Stimulated activated CD8-positive, alpha-beta memory T cell treated with anti-CD3 and anti-CD28 coated beads, Interleukin-2, amount 100 ng/mL, for 1 hour (primary cell): ENCODE measurements around the gene ALG8.
"Not testable (repeated sequence)": the region's sequence is repeated elsewhere in the genome, so short reads cannot be mapped to it uniquely, and the experiment has no call there.

Experiments
- DNase-seq, 2 donors: peaks; one replicate each; pipeline ENCODE4 v3.0.0-alpha.2; 2020; ENCODE audit warnings: low read depth in 2 of 2

ALG8 gene

GRCh38 chr11:78100676-78101472, 38.6 kb downstream of the ALG8 start:
- no peak for DNase-seq

GRCh38 chr11:78100261-78100660, 39.2 kb downstream of the ALG8 start:
- no peak for DNase-seq

- no peak for DNase-seq
Measured at GRCh38 chr11:78099666-78100065, 39.8 kb downstream of the ALG8 start.

- DNase-seq, result no peak
Measured at GRCh38 chr11:78097666-78098385, 41.6 kb downstream of the ALG8 start.

- no peak for DNase-seq
Measured at GRCh38 chr11:78094250-78094649, 45.2 kb downstream of the ALG8 start.

GRCh38 chr11:78086521-78087074, 52.8 kb downstream of the ALG8 start:
- not testable (repeated sequence) for DNase-seq

- no peak for DNase-seq
Measured at GRCh38 chr11:78085972-78086371, 53.5 kb downstream of the ALG8 start.

- DNase-seq, result not testable (repeated sequence)
Measured at GRCh38 chr11:78084506-78084905, 54.9 kb downstream of the ALG8 start.

- DNase-seq, result no peak
Measured at GRCh38 chr11:78083021-78083420, 56.4 kb downstream of the ALG8 start.

- no peak for DNase-seq
Measured at GRCh38 chr11:78082146-78082545, 57.3 kb downstream of the ALG8 start.

GRCh38 chr11:78081583-78081982, 57.8 kb downstream of the ALG8 start:
- DNase-seq, result no peak

GRCh38 chr11:78080818-78081495, 58.5 kb downstream of the ALG8 start:
- no peak for DNase-seq

- no peak for DNase-seq
Measured at GRCh38 chr11:78080084-78080817, 59.2 kb downstream of the ALG8 start.

GRCh38 chr11:78079232-78080083, 60.0 kb downstream of the ALG8 start, which contains the start of gene NDUFC2:
NDUFC2 (minus strand) TSS chr11:78079862; CDS start chr11:78079744, 118 bp downstream.
- peak; percentile 33 to 48 for DNase-seq

GRCh38 chr11:78078218-78079167, 60.9 kb downstream of the ALG8 start:
- no peak for DNase-seq

GRCh38 chr11:78077592-78077991, 61.8 kb downstream of the ALG8 start:
- not testable (repeated sequence) for DNase-seq

GRCh38 chr11:78076733-78077403, 62.6 kb downstream of the ALG8 start:
- no peak for DNase-seq

- no peak for DNase-seq
Measured at GRCh38 chr11:78074756-78075155, 64.7 kb downstream of the ALG8 start.

GRCh38 chr11:78072455-78072854, 67.0 kb downstream of the ALG8 start:
- no peak for DNase-seq
